ENCODE measurements around the gene HOXB5.
A peak's percentile ranks its signal among the peaks of the same experiment; 100 is the strongest.

Gene HOXB5

DNA sequence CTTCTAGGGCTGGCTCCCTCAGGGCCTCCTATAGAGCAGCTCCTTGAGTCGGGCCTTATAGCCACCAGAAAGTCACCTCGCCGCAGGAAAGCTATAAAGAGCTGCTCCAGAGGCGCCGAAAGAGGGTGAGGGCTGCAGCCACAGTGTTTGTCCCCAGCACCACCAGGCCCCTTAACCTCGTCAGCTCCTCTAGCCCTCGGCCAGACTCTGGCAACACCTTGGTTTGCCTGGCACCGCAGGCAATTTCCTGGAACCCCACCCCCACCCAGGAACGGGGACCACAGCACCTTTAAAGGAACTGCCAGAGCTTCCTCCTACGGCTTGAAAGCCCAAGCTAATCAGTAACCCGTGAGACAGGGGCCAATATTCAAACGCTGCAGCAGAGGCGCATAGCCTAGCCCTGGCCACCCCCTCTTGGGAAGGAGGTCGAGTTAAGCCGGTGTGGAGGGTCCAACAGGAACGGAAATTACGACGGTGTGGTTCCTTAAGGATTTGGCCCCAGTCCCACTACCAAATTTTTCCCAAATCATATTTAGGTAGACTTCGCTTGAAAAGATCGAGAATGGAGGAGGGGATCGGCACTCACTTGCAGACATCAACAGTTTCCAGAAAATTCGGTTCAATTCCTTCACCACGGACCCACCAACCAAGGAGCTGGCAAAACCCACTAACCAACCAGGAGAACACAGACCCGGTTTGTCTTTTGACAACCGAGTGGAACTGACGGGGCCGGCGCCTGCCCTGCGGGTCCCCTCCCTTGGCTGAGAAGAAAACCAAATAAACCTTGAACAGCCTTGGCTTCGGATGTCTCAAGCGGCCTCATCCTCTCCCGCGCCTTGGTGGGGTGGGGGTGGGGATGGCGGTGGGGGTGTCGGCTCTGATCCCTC is 8.2 kb upstream of the HOXB5 start:
- Histone ChIP-seq H2AFZ (ENCODE audit: low read length) (no peak overlapping the region), H3K9me3 (ENCODE audit: insufficient read depth, low read depth, low read length) (no peaks in the 10 kb centered on the region), H3K79me2 (ENCODE audit: insufficient read depth, low read length) (peaks cover 100% of the 10 kb centered on the region), H4K20me1 (ENCODE audit: insufficient read depth, low read length, poor library complexity, severe bottlenecking) (peaks cover 77% of the 10 kb centered on the region), H3K27me3 (ENCODE audit: insufficient read depth, low read length, poor library complexity, severe bottlenecking) (peaks cover 69% of the 10 kb centered on the region), H3K4me3 (ENCODE audit: low read length, poor library complexity, severe bottlenecking) (peak overlapping the region; percentile 89), H3K4me2 (ENCODE audit: low read depth, low read length, poor library complexity, severe bottlenecking) (peak overlapping the region; percentile 98), H3K36me3 (ENCODE audit: insufficient read depth, low read length) (peaks cover 60% of the 10 kb centered on the region), H3K4me1 (ENCODE audit: insufficient read depth, low read length, poor library complexity, severe bottlenecking) (peaks cover 32% of the 10 kb centered on the region), H3K9me2 (replicated peaks; ENCODE audit: low read depth, low read length) (no peaks in the 10 kb centered on the region), H3F3A (ENCODE audit: low read depth) (no peaks in the 10 kb centered on the region), H3K9ac (ENCODE audit: low read depth, low read length, poor library complexity, severe bottlenecking) (peak overlapping the region; percentile 100)
- TF ChIP-seq EZH2phosphoT487 (IDR thresholded peaks at IDR 0.05; ENCODE audit: borderline replicate concordance), result no peak
- TF ChIP-seq, protein P1, sequence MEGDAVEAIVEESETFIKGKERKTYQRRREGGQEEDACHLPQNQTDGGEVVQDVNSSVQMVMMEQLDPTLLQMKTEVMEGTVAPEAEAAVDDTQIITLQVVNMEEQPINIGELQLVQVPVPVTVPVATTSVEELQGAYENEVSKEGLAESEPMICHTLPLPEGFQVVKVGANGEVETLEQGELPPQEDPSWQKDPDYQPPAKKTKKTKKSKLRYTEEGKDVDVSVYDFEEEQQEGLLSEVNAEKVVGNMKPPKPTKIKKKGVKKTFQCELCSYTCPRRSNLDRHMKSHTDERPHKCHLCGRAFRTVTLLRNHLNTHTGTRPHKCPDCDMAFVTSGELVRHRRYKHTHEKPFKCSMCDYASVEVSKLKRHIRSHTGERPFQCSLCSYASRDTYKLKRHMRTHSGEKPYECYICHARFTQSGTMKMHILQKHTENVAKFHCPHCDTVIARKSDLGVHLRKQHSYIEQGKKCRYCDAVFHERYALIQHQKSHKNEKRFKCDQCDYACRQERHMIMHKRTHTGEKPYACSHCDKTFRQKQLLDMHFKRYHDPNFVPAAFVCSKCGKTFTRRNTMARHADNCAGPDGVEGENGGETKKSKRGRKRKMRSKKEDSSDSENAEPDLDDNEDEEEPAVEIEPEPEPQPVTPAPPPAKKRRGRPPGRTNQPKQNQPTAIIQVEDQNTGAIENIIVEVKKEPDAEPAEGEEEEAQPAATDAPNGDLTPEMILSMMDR (conservative IDR thresholded peaks at IDR 0.05; ENCODE audit: low read length), result no peak

GRCh38 chr17:48601207-48601538 is 7.6 kb upstream of the HOXB5 start:
- Histone ChIP-seq H3K36me3 (ENCODE audit: insufficient read depth, low read length) (peaks cover 66% of the 10 kb centered on the region), H3K4me3 (ENCODE audit: low read length, poor library complexity, severe bottlenecking) (peak overlapping the region; percentile 89), H3F3A (ENCODE audit: low read depth) (no peaks in the 10 kb centered on the region), H3K9me3 (ENCODE audit: insufficient read depth, low read depth, low read length) (no peaks in the 10 kb centered on the region), H4K20me1 (ENCODE audit: insufficient read depth, low read length, poor library complexity, severe bottlenecking) (peaks cover 83% of the 10 kb centered on the region), H3K4me2 (ENCODE audit: low read depth, low read length, poor library complexity, severe bottlenecking) (peak overlapping the region; percentile 98), H3K9me2 (replicated peaks; ENCODE audit: low read depth, low read length) (no peaks in the 10 kb centered on the region), H3K27me3 (ENCODE audit: insufficient read depth, low read length, poor library complexity, severe bottlenecking) (peaks cover 75% of the 10 kb centered on the region), H3K4me1 (ENCODE audit: insufficient read depth, low read length, poor library complexity, severe bottlenecking) (peaks cover 28% of the 10 kb centered on the region), H2AFZ (ENCODE audit: low read length) (no peak overlapping the region), H3K79me2 (ENCODE audit: insufficient read depth, low read length) (peaks cover 100% of the 10 kb centered on the region), H3K9ac (ENCODE audit: low read depth, low read length, poor library complexity, severe bottlenecking) (peak overlapping the region; percentile 100)
- no peak for TF ChIP-seq EZH2phosphoT487 (IDR thresholded peaks at IDR 0.05; ENCODE audit: borderline replicate concordance)
- TF ChIP-seq, protein P1 (conservative IDR thresholded peaks at IDR 0.05; ENCODE audit: low read length), result no peak

- Histone ChIP-seq H3K79me2 (ENCODE audit: insufficient read depth, low read length) (peaks cover 100% of the 10 kb centered on the region), H3K9ac (ENCODE audit: low read depth, low read length, poor library complexity, severe bottlenecking) (peak overlapping the region; percentile 100), H3K9me2 (replicated peaks; ENCODE audit: low read depth, low read length) (no peaks in the 10 kb centered on the region), H3K9me3 (ENCODE audit: insufficient read depth, low read depth, low read length) (no peaks in the 10 kb centered on the region), H4K20me1 (ENCODE audit: insufficient read depth, low read length, poor library complexity, severe bottlenecking) (peaks cover 88% of the 10 kb centered on the region), H3K4me3 (ENCODE audit: low read length, poor library complexity, severe bottlenecking) (peak overlapping the region; percentile 89), H2AFZ (ENCODE audit: low read length) (no peak overlapping the region), H3F3A (ENCODE audit: low read depth) (no peaks in the 10 kb centered on the region), H3K27me3 (ENCODE audit: insufficient read depth, low read length, poor library complexity, severe bottlenecking) (peaks cover 75% of the 10 kb centered on the region), H3K4me1 (ENCODE audit: insufficient read depth, low read length, poor library complexity, severe bottlenecking) (peaks cover 25% of the 10 kb centered on the region), H3K4me2 (ENCODE audit: low read depth, low read length, poor library complexity, severe bottlenecking) (peak overlapping the region; percentile 98), H3K36me3 (ENCODE audit: insufficient read depth, low read length) (peaks cover 73% of the 10 kb centered on the region)
- TF ChIP-seq, protein P1 (conservative IDR thresholded peaks at IDR 0.05; ENCODE audit: low read length), result no peak
- TF ChIP-seq EZH2phosphoT487 (IDR thresholded peaks at IDR 0.05; ENCODE audit: borderline replicate concordance), result no peak
Observed at GRCh38 chr17:48600244-48601098, 6.9 kb upstream of the HOXB5 start.

Data from Loucy (cell line).